Loucy (cell line): ENCODE results near the gene PHKB.
"Not testable (repeated sequence)": the region's sequence is repeated elsewhere in the genome, so short reads cannot be mapped to it uniquely, and the experiment has no call there.

Experiments used
- CTCF ChIP-seq: fragments of 200-600 bp; sonication (generic); conservative IDR thresholded peaks from 2 replicates; pipeline ENCODE4 v1.5.1; 2014; ENCODE audit warnings: mild to moderate bottlenecking, antibody characterized with exemption, low read length
- EZH2phosphoT487 ChIP-seq: fragments of 200-600 bp; IDR thresholded peaks from 2 replicates; pipeline ENCODE4 v1.6.1; 2018; ENCODE audit warnings: antibody characterized with exemption, mild to moderate bottlenecking, moderate library complexity, borderline replicate concordance

- not testable (repeated sequence) for TF ChIP-seq EZH2phosphoT487, CTCF
Measured at GRCh38 chr16:47554587-47554986, 93.5 kb downstream of the PHKB start.
